ENCODE measurements around the gene C5orf52. TPM values are rescaled to one million over a fixed set of nuclear protein-coding genes. Genes with fewer than 3 reads are reported as not detected.
A peak's percentile ranks its signal among the peaks of the same experiment; 100 is the strongest.

Gene C5orf52
- total RNA-seq = not detected in 2 replicates
- long read RNA-seq = 0 reads

GRCh38 chr5:157670662-157671591 is at the start of gene C5orf52:
Gene C5orf52 (plus strand): TSS chr5:157671533. CDS start chr5:157671615, 82 bp downstream.
- peak; percentile 86 for DNase-seq (ENCODE audit: extremely low spot score, unreplicated experiment)
- TF ChIP-seq, protein P1, sequence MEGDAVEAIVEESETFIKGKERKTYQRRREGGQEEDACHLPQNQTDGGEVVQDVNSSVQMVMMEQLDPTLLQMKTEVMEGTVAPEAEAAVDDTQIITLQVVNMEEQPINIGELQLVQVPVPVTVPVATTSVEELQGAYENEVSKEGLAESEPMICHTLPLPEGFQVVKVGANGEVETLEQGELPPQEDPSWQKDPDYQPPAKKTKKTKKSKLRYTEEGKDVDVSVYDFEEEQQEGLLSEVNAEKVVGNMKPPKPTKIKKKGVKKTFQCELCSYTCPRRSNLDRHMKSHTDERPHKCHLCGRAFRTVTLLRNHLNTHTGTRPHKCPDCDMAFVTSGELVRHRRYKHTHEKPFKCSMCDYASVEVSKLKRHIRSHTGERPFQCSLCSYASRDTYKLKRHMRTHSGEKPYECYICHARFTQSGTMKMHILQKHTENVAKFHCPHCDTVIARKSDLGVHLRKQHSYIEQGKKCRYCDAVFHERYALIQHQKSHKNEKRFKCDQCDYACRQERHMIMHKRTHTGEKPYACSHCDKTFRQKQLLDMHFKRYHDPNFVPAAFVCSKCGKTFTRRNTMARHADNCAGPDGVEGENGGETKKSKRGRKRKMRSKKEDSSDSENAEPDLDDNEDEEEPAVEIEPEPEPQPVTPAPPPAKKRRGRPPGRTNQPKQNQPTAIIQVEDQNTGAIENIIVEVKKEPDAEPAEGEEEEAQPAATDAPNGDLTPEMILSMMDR (IDR thresholded peaks at IDR 0.05) = no peak
- Mint-ChIP-seq H3K4me1 (ENCODE audit: unreplicated experiment) (peaks cover 6% of the 10 kb centered on the region), H3K4me3 (ENCODE audit: unreplicated experiment) (peak within 1 kb of the TSS; percentile 83), H3K9me3 (ENCODE audit: unreplicated experiment) (no peaks in the 10 kb centered on the region), H3K27me3 (ENCODE audit: unreplicated experiment) (no peaks in the 10 kb centered on the region), H3K36me3 (ENCODE audit: unreplicated experiment) (no peaks in the 10 kb centered on the region), H3K27ac (ENCODE audit: unreplicated experiment) (peak within 1 kb of the TSS; percentile 70)

GRCh38 chr5:157624144-157624543 is 47.2 kb upstream of the C5orf52 start:
- H3K9me3 Mint-ChIP-seq (ENCODE audit: unreplicated experiment) = no peaks in the 10 kb centered on the region
- no peak overlapping the region for H3K27ac Mint-ChIP-seq (ENCODE audit: unreplicated experiment)
- peaks cover 2% of the 10 kb centered on the region for H3K36me3 Mint-ChIP-seq (ENCODE audit: unreplicated experiment)
- no peaks in the 10 kb centered on the region for H3K4me1 Mint-ChIP-seq (ENCODE audit: unreplicated experiment)
- H3K4me3 Mint-ChIP-seq (ENCODE audit: unreplicated experiment) = no peak overlapping the region
- DNase-seq (ENCODE audit: extremely low spot score, unreplicated experiment) = no peak
- H3K27me3 Mint-ChIP-seq (ENCODE audit: unreplicated experiment) = peaks cover 4% of the 10 kb centered on the region
- TF ChIP-seq, protein P1 (IDR thresholded peaks at IDR 0.05) = no peak

GRCh38 chr5:157626831-157627230 is 44.5 kb upstream of the C5orf52 start:
- H3K4me3 Mint-ChIP-seq (ENCODE audit: unreplicated experiment) = no peak overlapping the region
- TF ChIP-seq, protein P1 (IDR thresholded peaks at IDR 0.05) = no peak
- no peak for DNase-seq (ENCODE audit: extremely low spot score, unreplicated experiment)
- H3K9me3 Mint-ChIP-seq (ENCODE audit: unreplicated experiment) = peaks cover 9% of the 10 kb centered on the region
- no peak overlapping the region for H3K27ac Mint-ChIP-seq (ENCODE audit: unreplicated experiment)
- H3K4me1 Mint-ChIP-seq (ENCODE audit: unreplicated experiment) = no peaks in the 10 kb centered on the region
- H3K27me3 Mint-ChIP-seq (ENCODE audit: unreplicated experiment) = peaks cover 4% of the 10 kb centered on the region
- H3K36me3 Mint-ChIP-seq (ENCODE audit: unreplicated experiment) = peaks cover 9% of the 10 kb centered on the region

DNA sequence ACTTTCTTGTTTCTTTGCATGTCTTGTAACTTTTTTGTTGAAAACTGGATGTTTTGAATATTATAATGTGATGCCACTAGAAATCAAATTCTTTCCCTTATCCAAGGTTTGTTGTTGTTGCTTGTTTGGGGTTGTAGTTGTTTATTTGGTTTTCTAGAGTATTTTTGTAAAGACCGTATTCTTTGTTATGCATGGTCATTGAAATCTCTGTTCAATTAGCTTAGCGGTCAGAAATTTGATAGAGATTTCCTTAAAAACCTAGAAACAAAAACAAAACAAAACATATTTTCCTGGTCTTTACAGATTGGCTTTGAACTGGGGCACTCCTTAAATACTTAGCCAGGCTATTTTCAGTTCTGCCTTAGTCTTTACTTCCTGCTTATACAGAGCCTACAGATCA is 41.0 kb upstream of the C5orf52 start:
- Mint-ChIP-seq H3K4me1 (ENCODE audit: unreplicated experiment) (no peaks in the 10 kb centered on the region), H3K4me3 (ENCODE audit: unreplicated experiment) (no peak overlapping the region), H3K9me3 (ENCODE audit: unreplicated experiment) (peaks cover 9% of the 10 kb centered on the region), H3K27me3 (ENCODE audit: unreplicated experiment) (no peaks in the 10 kb centered on the region), H3K27ac (ENCODE audit: unreplicated experiment) (no peak overlapping the region), H3K36me3 (ENCODE audit: unreplicated experiment) (peaks cover 7% of the 10 kb centered on the region)
- TF ChIP-seq, protein P1 (IDR thresholded peaks at IDR 0.05) = no peak
- no peak for DNase-seq (ENCODE audit: extremely low spot score, unreplicated experiment)

GRCh38 chr5:157640406-157641066 is 30.8 kb upstream of the C5orf52 start:
- TF ChIP-seq, protein P1 (IDR thresholded peaks at IDR 0.05) = no peak
- DNase-seq (ENCODE audit: extremely low spot score, unreplicated experiment) = no peak
- no peaks in the 10 kb centered on the region for H3K36me3 Mint-ChIP-seq (ENCODE audit: unreplicated experiment)
- no peaks in the 10 kb centered on the region for H3K4me1 Mint-ChIP-seq (ENCODE audit: unreplicated experiment)
- H3K27me3 Mint-ChIP-seq (ENCODE audit: unreplicated experiment) = no peaks in the 10 kb centered on the region
- no peak overlapping the region for H3K4me3 Mint-ChIP-seq (ENCODE audit: unreplicated experiment)
- no peak overlapping the region for H3K27ac Mint-ChIP-seq (ENCODE audit: unreplicated experiment)
- no peaks in the 10 kb centered on the region for H3K9me3 Mint-ChIP-seq (ENCODE audit: unreplicated experiment)

Measured in osteocyte (in vitro differentiated cells).